CD4-positive, alpha-beta T cell treated with Interferon alpha-2 for 1 hour (primary cell): ENCODE results near the gene ZAR1L.
"Not testable (repeated sequence)": the region's sequence is repeated elsewhere in the genome, so short reads cannot be mapped to it uniquely, and the experiment has no call there.

Experiments
- DNase-seq, 2 donors: peaks; one replicate each; pipeline ENCODE4 v3.0.0-alpha.2; 2020 to 2022

Gene ZAR1L

GRCh38 chr13:32315238-32316027 is at the start of gene ZAR1L, which contains the start of gene BRCA2:
Gene ZAR1L (minus strand): TSS chr13:32315363. CDS start chr13:32311925, 3,438 bp downstream.
Gene BRCA2 (plus strand): TSS chr13:32315508. CDS start chr13:32316461, 953 bp downstream.
- peak; percentile 90 to 91 for DNase-seq

GRCh38 chr13:32362574-32362973 is 47.4 kb upstream of the ZAR1L start:
- DNase-seq, result no peak

GRCh38 chr13:32355935-32356334 is 40.8 kb upstream of the ZAR1L start:
- DNase-seq, result not testable (repeated sequence)

GRCh38 chr13:32354040-32354439 is 38.9 kb upstream of the ZAR1L start:
- no peak for DNase-seq

GRCh38 chr13:32350839-32351441 is 35.8 kb upstream of the ZAR1L start:
- not testable (repeated sequence) for DNase-seq

GRCh38 chr13:32347651-32348050 is 32.5 kb upstream of the ZAR1L start:
- no peak for DNase-seq

GRCh38 chr13:32340914-32341313 is 25.8 kb upstream of the ZAR1L start:
- no peak for DNase-seq

GRCh38 chr13:32334671-32335070 is 19.5 kb upstream of the ZAR1L start:
- DNase-seq, result no peak

- no peak for DNase-seq
These were observed 15.3 kb upstream of the ZAR1L start for GRCh38 chr13:32330441-32330840.

- DNase-seq, result no peak
These were observed 8.7 kb upstream of the ZAR1L start for GRCh38 chr13:32323912-32324311.

GRCh38 chr13:32320528-32320927 is 5.4 kb upstream of the ZAR1L start:
- no peak for DNase-seq

- DNase-seq, result no peak
These were observed 2.7 kb upstream of the ZAR1L start for GRCh38 chr13:32317716-32318465.

- peak in 1 of 2 donors; percentile 26 for DNase-seq
These were observed 1.3 kb upstream of the ZAR1L start for GRCh38 chr13:32316501-32316900.

- no peak for DNase-seq
These were observed 821 bp upstream of the ZAR1L start for GRCh38 chr13:32316028-32316339.

GRCh38 chr13:32314271-32315237 is 609 bp downstream of the ZAR1L start:
- DNase-seq, result peak; percentile 87 to 90

GRCh38 chr13:32311188-32311897 is 3.8 kb downstream of the ZAR1L start:
- no peak for DNase-seq

GRCh38 chr13:32310134-32310706 is 4.9 kb downstream of the ZAR1L start:
- DNase-seq, result peak; percentile 35 to 73

GRCh38 chr13:32309312-32310133 is 5.6 kb downstream of the ZAR1L start:
- no peak for DNase-seq

GRCh38 chr13:32305646-32306045 is 9.5 kb downstream of the ZAR1L start:
- DNase-seq, result no peak

GRCh38 chr13:32302461-32302860 is 12.7 kb downstream of the ZAR1L start:
- no peak for DNase-seq

- no peak for DNase-seq
These were observed 14.2 kb downstream of the ZAR1L start for GRCh38 chr13:32300920-32301319.
